OCI-LY1 (cell line): ENCODE data around the gene GNB1L.

Experiments
- H2AFZ ChIP-seq: fragments of 200-600 bp; sonication (generic), shearing (Covaris generic); 2 replicates; pipeline ENCODE4 v1.6.0; 2014; ENCODE audit warnings: antibody characterized with exemption, mild to moderate bottlenecking, low read length
- H3F3A ChIP-seq: fragments of 200-600 bp; sonication (generic), shearing (Covaris generic); 2 replicates; pipeline ENCODE4 v1.6.0; 2014; ENCODE audit warnings: mild to moderate bottlenecking, antibody characterized with exemption, low read length, moderate library complexity; ENCODE audit not compliant: insufficient read depth
- H3K27ac ChIP-seq: fragments of 200-600 bp; sonication (generic); 2 replicates; pipeline ENCODE4 v1.5.1; 2014; ENCODE audit warnings: low read length, mixed run types, mild to moderate bottlenecking, low read depth; ENCODE audit not compliant: poor library complexity, severe bottlenecking
- H3K27me3 ChIP-seq: fragments of 200-600 bp; sonication (generic); 2 replicates; pipeline ENCODE4 v1.6.0; 2014; ENCODE audit warnings: antibody characterized with exemption, mild to moderate bottlenecking, low read length, moderate library complexity; ENCODE audit not compliant: insufficient read depth
- H3K36me3 ChIP-seq: fragments of 200-600 bp; sonication (generic); 2 replicates; pipeline ENCODE4 v1.6.1; 2014; ENCODE audit warnings: mild to moderate bottlenecking, antibody characterized with exemption, low read length, moderate library complexity, mixed read lengths; ENCODE audit not compliant: insufficient read depth
- H3K4me1 ChIP-seq: fragments of 200-600 bp; sonication (generic); 2 replicates; pipeline ENCODE4 v1.5.1; 2014; ENCODE audit warnings: mild to moderate bottlenecking, low read length, moderate library complexity; ENCODE audit not compliant: insufficient read depth, severe bottlenecking
- H3K4me2 ChIP-seq: fragments of 200-600 bp; sonication (generic), shearing (Covaris generic); 2 replicates; pipeline ENCODE4 v1.6.1; 2014; ENCODE audit warnings: low read length
- H3K4me3 ChIP-seq: fragments of 200-600 bp; sonication (generic); 2 replicates; pipeline ENCODE4 v1.5.1; 2014; ENCODE audit warnings: low read length, low read depth, mild to moderate bottlenecking, mixed read lengths; ENCODE audit not compliant: poor library complexity, severe bottlenecking
- H3K79me2 ChIP-seq: fragments of 200-600 bp; shearing (Covaris generic); 2 replicates; pipeline ENCODE4 v1.6.1; 2016; ENCODE audit warnings: mixed run types, low read length, mixed read lengths; ENCODE audit not compliant: insufficient read depth
- H3K9ac ChIP-seq: fragments of 200-600 bp; sonication (generic), shearing (Covaris generic); 2 replicates; pipeline ENCODE4 v1.6.1; 2014; ENCODE audit warnings: mild to moderate bottlenecking, low read length, mixed read lengths
- H3K9me2 ChIP-seq: fragments of 200-600 bp; sonication (generic), shearing (Covaris generic); 2 replicates; pipeline ENCODE4 v1.6.1; 2014; ENCODE audit warnings: low read depth, mild to moderate bottlenecking, low read length, mixed read lengths
- H3K9me3 ChIP-seq: fragments of 200-600 bp; shearing (Covaris generic); 2 replicates; pipeline ENCODE4 v1.6.1; 2014; ENCODE audit warnings: low read length, mixed read lengths
- H4K20me1 ChIP-seq: fragments of 200-600 bp; sonication (generic), shearing (Covaris generic); 2 replicates; pipeline ENCODE4 v1.6.0; 2016; ENCODE audit warnings: mild to moderate bottlenecking, low read length; ENCODE audit not compliant: insufficient read depth
- EZH2 ChIP-seq: fragments of 200-600 bp; sonication (generic), shearing (Covaris generic); IDR thresholded peaks from 2 replicates; pipeline ENCODE4 v1.8.0; 2017; ENCODE audit warnings: borderline replicate concordance, mixed run types, mild to moderate bottlenecking, antibody characterized with exemption, low read length, moderate library complexity, mixed read lengths
- TF ChIP-seq, protein P1 (sequence below): fragments of 200-600 bp; sonication (generic), shearing (Covaris generic); IDR thresholded peaks from 2 replicates; pipeline ENCODE4 v1.5.1; 2017; ENCODE audit warnings: mild to moderate bottlenecking, antibody characterized with exemption, low read length, moderate library complexity, mixed read lengths

Gene GNB1L

DNA sequence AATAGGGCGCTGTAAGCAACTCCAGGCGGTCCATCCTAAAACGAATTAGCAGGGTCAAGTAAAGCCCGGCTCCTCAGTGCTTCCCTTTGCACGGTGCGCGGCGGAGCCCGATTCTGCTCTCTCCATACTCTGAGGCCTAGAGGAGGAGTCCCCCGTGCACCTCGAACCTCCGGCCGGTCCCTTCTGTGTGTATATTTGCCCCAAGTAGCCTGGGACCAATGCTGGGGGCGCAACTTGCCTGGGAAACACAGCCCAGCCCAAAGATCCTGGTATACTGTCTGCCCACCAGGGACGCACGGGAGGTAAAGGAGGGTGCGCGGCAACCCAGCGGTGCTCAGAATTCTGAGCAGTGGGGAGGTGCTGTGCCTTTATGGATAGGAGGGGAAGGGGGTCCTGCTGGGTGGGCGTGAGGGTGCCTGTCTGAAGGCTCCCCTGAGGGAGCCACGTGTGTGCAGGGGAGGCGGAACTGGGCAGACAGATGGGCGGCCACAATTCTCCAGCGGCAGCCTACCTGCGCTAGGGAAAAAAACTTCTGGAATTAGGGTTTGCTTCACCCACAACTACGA, 98.9 kb downstream of the GNB1L start:
- Histone ChIP-seq H3K9ac (no peak overlapping the region), H3K9me2 (no peaks in the 10 kb centered on the region), H3K4me2 (no peak overlapping the region), H3F3A (no peaks in the 10 kb centered on the region), H4K20me1 (no peaks in the 10 kb centered on the region), H3K79me2 (no peaks in the 10 kb centered on the region), H3K36me3 (no peaks in the 10 kb centered on the region), H3K9me3 (no peaks in the 10 kb centered on the region), H3K27ac (no peak overlapping the region), H3K4me3 (no peak overlapping the region), H2AFZ (no peak overlapping the region), H3K27me3 (peaks cover 7% of the 10 kb centered on the region), H3K4me1 (peaks cover 14% of the 10 kb centered on the region)
- TF ChIP-seq EZH2: no peak
- TF ChIP-seq, protein P1, sequence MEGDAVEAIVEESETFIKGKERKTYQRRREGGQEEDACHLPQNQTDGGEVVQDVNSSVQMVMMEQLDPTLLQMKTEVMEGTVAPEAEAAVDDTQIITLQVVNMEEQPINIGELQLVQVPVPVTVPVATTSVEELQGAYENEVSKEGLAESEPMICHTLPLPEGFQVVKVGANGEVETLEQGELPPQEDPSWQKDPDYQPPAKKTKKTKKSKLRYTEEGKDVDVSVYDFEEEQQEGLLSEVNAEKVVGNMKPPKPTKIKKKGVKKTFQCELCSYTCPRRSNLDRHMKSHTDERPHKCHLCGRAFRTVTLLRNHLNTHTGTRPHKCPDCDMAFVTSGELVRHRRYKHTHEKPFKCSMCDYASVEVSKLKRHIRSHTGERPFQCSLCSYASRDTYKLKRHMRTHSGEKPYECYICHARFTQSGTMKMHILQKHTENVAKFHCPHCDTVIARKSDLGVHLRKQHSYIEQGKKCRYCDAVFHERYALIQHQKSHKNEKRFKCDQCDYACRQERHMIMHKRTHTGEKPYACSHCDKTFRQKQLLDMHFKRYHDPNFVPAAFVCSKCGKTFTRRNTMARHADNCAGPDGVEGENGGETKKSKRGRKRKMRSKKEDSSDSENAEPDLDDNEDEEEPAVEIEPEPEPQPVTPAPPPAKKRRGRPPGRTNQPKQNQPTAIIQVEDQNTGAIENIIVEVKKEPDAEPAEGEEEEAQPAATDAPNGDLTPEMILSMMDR: no peak

DNA sequence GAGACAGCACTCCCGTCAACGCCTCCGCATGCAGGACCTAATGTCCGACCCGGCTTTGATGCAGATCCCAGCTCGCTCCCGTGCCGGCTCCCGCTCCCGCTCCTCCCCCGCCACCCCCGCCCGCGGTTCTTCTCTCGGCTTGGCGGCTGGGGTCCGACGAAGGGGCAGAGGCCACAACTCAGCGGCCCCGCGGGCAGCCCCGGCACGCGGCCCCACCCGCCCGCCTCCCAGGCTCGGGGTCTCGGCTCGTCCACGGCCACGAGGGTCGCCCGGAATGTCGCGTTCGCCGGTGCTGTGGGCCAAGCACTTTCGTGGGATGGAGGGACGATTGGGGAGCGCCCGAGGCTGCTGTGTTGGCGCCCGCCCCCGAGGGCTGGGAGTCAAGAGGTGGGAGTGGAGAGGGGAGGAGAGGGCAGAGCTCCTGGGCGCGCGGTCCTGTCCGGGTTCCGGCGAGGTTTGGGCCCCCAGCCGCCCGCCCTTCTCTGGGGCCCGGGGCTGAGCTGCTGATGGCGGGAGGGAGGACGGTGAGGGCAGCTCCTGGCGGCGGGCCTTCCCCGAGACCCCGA, 99.4 kb downstream of the GNB1L start:
- H3K79me2 ChIP-seq: no peaks in the 10 kb centered on the region
- H3K9me3 ChIP-seq: no peaks in the 10 kb centered on the region
- no peaks in the 10 kb centered on the region for H3K36me3 ChIP-seq
- H3F3A ChIP-seq: no peaks in the 10 kb centered on the region
- no peak overlapping the region for H2AFZ ChIP-seq
- H3K27me3 ChIP-seq: peaks cover 7% of the 10 kb centered on the region
- H3K27ac ChIP-seq: no peak overlapping the region
- no peak for TF ChIP-seq EZH2
- TF ChIP-seq, protein P1: no peak
- H3K9ac ChIP-seq: no peak overlapping the region
- H3K4me3 ChIP-seq: no peak overlapping the region
- no peak overlapping the region for H3K4me2 ChIP-seq
- H3K9me2 ChIP-seq: no peaks in the 10 kb centered on the region
- H4K20me1 ChIP-seq: no peaks in the 10 kb centered on the region
- peaks cover 14% of the 10 kb centered on the region for H3K4me1 ChIP-seq

DNA sequence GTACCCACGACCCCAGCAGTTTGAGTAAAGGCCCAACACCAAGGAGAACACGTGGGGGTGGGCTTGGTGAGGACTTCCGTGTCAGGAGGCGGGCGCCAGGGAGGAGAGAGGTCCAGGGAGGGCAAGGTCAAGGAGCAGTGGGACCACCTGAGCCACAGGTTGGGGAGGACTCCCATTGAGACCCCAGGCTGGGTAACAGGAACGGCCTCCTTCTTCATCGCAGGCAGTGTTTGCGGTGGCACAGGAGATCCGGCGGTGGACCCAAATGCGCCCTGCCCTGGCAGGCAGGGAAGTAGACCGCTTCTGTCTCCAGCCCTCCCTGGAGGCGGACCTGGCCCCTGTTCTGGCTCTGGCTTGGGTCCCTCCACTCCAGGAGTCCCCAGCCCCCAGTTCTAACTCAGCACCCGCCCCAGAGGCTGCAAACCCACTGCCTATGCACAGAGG, 100.0 kb downstream of the GNB1L start:
- peaks cover 14% of the 10 kb centered on the region for H3K4me1 ChIP-seq

More for the DNA sequence above, 100.0 kb downstream of the GNB1L start:
- Histone ChIP-seq H3F3A (no peaks in the 10 kb centered on the region), H4K20me1 (no peaks in the 10 kb centered on the region), H3K79me2 (no peaks in the 10 kb centered on the region), H3K4me2 (no peak overlapping the region), H3K9ac (no peak overlapping the region), H3K4me3 (no peak overlapping the region), H3K27me3 (peaks cover 12% of the 10 kb centered on the region), H3K27ac (no peak overlapping the region), H3K9me3 (no peaks in the 10 kb centered on the region), H2AFZ (no peak overlapping the region), H3K36me3 (no peaks in the 10 kb centered on the region), H3K9me2 (no peaks in the 10 kb centered on the region)
- TF ChIP-seq, protein P1: no peak
- no peak for TF ChIP-seq EZH2
